Measurements from ENCODE around the gene DENND1B. TPM values are rescaled to one million over a fixed set of nuclear protein-coding genes. Genes with fewer than 3 reads are reported as not detected.
A peak's percentile ranks its signal among the peaks of the same experiment; 100 is the strongest.

The DENND1B gene
- polyA plus RNA-seq, 4 donors = 5.0 to 16.1 (median 10.2) TPM

- FAIRE-seq = no peak
- no peaks in the 10 kb centered on the region for H3K27me3 ChIP-seq (ENCODE audit: control insufficient read depth in 3 of 3, insufficient read depth in 3 of 3, low read length in 3 of 3)
- peaks cover 0 to 3% (median 2%) of the 10 kb centered on the region in 3 donors for H3K4me1 ChIP-seq (ENCODE audit: control insufficient read depth in 3 of 3, insufficient read depth in 2 of 3, low read depth in 1 of 3, low read length in 2 of 3)
- no peak overlapping the region for H3K27ac ChIP-seq (ENCODE audit: low read depth in 1 of 3, low read length in 2 of 3)
- H3K4me3 ChIP-seq (ENCODE audit: low read depth in 1 of 3, low read length in 3 of 3) = no peak overlapping the region
- H3K36me3 ChIP-seq (ENCODE audit: control insufficient read depth in 3 of 3, insufficient read depth in 2 of 3, low read depth in 1 of 3, low read length in 3 of 3) = no peaks in the 10 kb centered on the region
- peaks cover 0 to 10% of the 10 kb centered on the region in 2 donors for H3K9me3 ChIP-seq (ENCODE audit: control insufficient read depth in 2 of 2, insufficient read depth in 1 of 2, low read depth in 1 of 2, low read length in 1 of 2)
- no peak for DNase-seq
- WGBS, 3 donors = 88 to 95% (median 95%) methylated on average over 3 of the region's 3 CpGs
Observed at GRCh38 chr1:197788741-197789739, 13.8 kb upstream of the DENND1B start.

GRCh38 chr1:197787623-197788536, 12.6 kb upstream of the DENND1B start:
- Histone ChIP-seq H3K36me3 (ENCODE audit: control insufficient read depth in 3 of 3, insufficient read depth in 2 of 3, low read depth in 1 of 3, low read length in 3 of 3) (no peaks in the 10 kb centered on the region), H3K9me3 (ENCODE audit: control insufficient read depth in 2 of 2, insufficient read depth in 1 of 2, low read depth in 1 of 2, low read length in 1 of 2) (peaks cover 0 to 10% of the 10 kb centered on the region in 2 donors), H3K27ac (ENCODE audit: low read depth in 1 of 3, low read length in 2 of 3) (no peak overlapping the region), H3K27me3 (ENCODE audit: control insufficient read depth in 3 of 3, insufficient read depth in 3 of 3, low read length in 3 of 3) (no peaks in the 10 kb centered on the region), H3K4me3 (ENCODE audit: low read depth in 1 of 3, low read length in 3 of 3) (no peak overlapping the region), H3K4me1 (ENCODE audit: control insufficient read depth in 3 of 3, insufficient read depth in 2 of 3, low read depth in 1 of 3, low read length in 2 of 3) (peaks cover 2 to 6% (median 4%) of the 10 kb centered on the region in 3 donors)
- 89 to 92% (median 91%) methylated on average over 7 of the region's 7 CpGs for WGBS, 3 donors
- FAIRE-seq (no peak), DNase-seq (no peak)

- H3K4me1 ChIP-seq (ENCODE audit: control insufficient read depth in 3 of 3, insufficient read depth in 2 of 3, low read depth in 1 of 3, low read length in 2 of 3) = peaks cover 2 to 8% (median 4%) of the 10 kb centered on the region in 3 donors
- 90 to 97% (median 93%) methylated on average over 3 of the region's 3 CpGs for WGBS, 3 donors
- peaks cover 0 to 10% of the 10 kb centered on the region in 2 donors for H3K9me3 ChIP-seq (ENCODE audit: control insufficient read depth in 2 of 2, insufficient read depth in 1 of 2, low read depth in 1 of 2, low read length in 1 of 2)
- H3K4me3 ChIP-seq (ENCODE audit: low read depth in 1 of 3, low read length in 3 of 3) = no peak overlapping the region
- FAIRE-seq (no peak), DNase-seq (no peak)
- H3K27ac ChIP-seq (ENCODE audit: low read depth in 1 of 3, low read length in 2 of 3) = no peak overlapping the region
- no peaks in the 10 kb centered on the region for H3K36me3 ChIP-seq (ENCODE audit: control insufficient read depth in 3 of 3, insufficient read depth in 2 of 3, low read depth in 1 of 3, low read length in 3 of 3)
- H3K27me3 ChIP-seq (ENCODE audit: control insufficient read depth in 3 of 3, insufficient read depth in 3 of 3, low read length in 3 of 3) = no peaks in the 10 kb centered on the region
Observed at GRCh38 chr1:197787056-197787455, 11.8 kb upstream of the DENND1B start.

GRCh38 chr1:197786280-197786679, 11.0 kb upstream of the DENND1B start:
- no peaks in the 10 kb centered on the region for H3K27me3 ChIP-seq (ENCODE audit: control insufficient read depth in 3 of 3, insufficient read depth in 3 of 3, low read length in 3 of 3)
- no peak overlapping the region for H3K4me3 ChIP-seq (ENCODE audit: low read depth in 1 of 3, low read length in 3 of 3)
- DNase-seq = no peak
- peaks cover 2 to 11% (median 4%) of the 10 kb centered on the region in 3 donors for H3K4me1 ChIP-seq (ENCODE audit: control insufficient read depth in 3 of 3, insufficient read depth in 2 of 3, low read depth in 1 of 3, low read length in 2 of 3)
- H3K9me3 ChIP-seq (ENCODE audit: control insufficient read depth in 2 of 2, insufficient read depth in 1 of 2, low read depth in 1 of 2, low read length in 1 of 2) = peaks cover 0 to 10% of the 10 kb centered on the region in 2 donors
- no peak for FAIRE-seq
- 96 to 100% (median 98%) methylated on average over 1 of the region's 1 CpG for WGBS, 3 donors
- H3K36me3 ChIP-seq (ENCODE audit: control insufficient read depth in 3 of 3, insufficient read depth in 2 of 3, low read depth in 1 of 3, low read length in 3 of 3) = no peaks in the 10 kb centered on the region
- no peak overlapping the region for H3K27ac ChIP-seq (ENCODE audit: low read depth in 1 of 3, low read length in 2 of 3)

GRCh38 chr1:197783510-197783948, 8.2 kb upstream of the DENND1B start:
- 6 to 55% (median 29%) methylated on average over 1 of the region's 1 CpG for WGBS, 3 donors
- peaks cover 2 to 11% (median 4%) of the 10 kb centered on the region in 3 donors for H3K4me1 ChIP-seq (ENCODE audit: control insufficient read depth in 3 of 3, insufficient read depth in 2 of 3, low read depth in 1 of 3, low read length in 2 of 3)
- peak overlapping the region in 2 of 3 donors; percentile 55 to 68 for H3K27ac ChIP-seq (ENCODE audit: low read depth in 1 of 3, low read length in 2 of 3)
- no peaks in the 10 kb centered on the region for H3K27me3 ChIP-seq (ENCODE audit: control insufficient read depth in 3 of 3, insufficient read depth in 3 of 3, low read length in 3 of 3)
- no peaks in the 10 kb centered on the region for H3K36me3 ChIP-seq (ENCODE audit: control insufficient read depth in 3 of 3, insufficient read depth in 2 of 3, low read depth in 1 of 3, low read length in 3 of 3)
- H3K9me3 ChIP-seq (ENCODE audit: control insufficient read depth in 2 of 2, insufficient read depth in 1 of 2, low read depth in 1 of 2, low read length in 1 of 2) = no peaks in the 10 kb centered on the region
- peak; percentile 94 for FAIRE-seq
- H3K4me3 ChIP-seq (ENCODE audit: low read depth in 1 of 3, low read length in 3 of 3) = no peak overlapping the region
- DNase-seq = peak; percentile 78 to 90

- no peak overlapping the region for H3K4me3 ChIP-seq (ENCODE audit: low read depth in 1 of 3, low read length in 3 of 3)
- no peaks in the 10 kb centered on the region for H3K9me3 ChIP-seq (ENCODE audit: control insufficient read depth in 2 of 2, insufficient read depth in 1 of 2, low read depth in 1 of 2, low read length in 1 of 2)
- 28 to 46% (median 40%) methylated on average over 3 of the region's 3 CpGs for WGBS, 3 donors
- no peaks in the 10 kb centered on the region for H3K36me3 ChIP-seq (ENCODE audit: control insufficient read depth in 3 of 3, insufficient read depth in 2 of 3, low read depth in 1 of 3, low read length in 3 of 3)
- peak; percentile 50 to 82 for DNase-seq
- peak overlapping the region; percentile 46 to 68 (median 55) for H3K27ac ChIP-seq (ENCODE audit: low read depth in 1 of 3, low read length in 2 of 3)
- no peaks in the 10 kb centered on the region for H3K27me3 ChIP-seq (ENCODE audit: control insufficient read depth in 3 of 3, insufficient read depth in 3 of 3, low read length in 3 of 3)
- H3K4me1 ChIP-seq (ENCODE audit: control insufficient read depth in 3 of 3, insufficient read depth in 2 of 3, low read depth in 1 of 3, low read length in 2 of 3) = peaks cover 2 to 11% (median 4%) of the 10 kb centered on the region in 3 donors
- no peak for FAIRE-seq
Observed at GRCh38 chr1:197782722-197783360, 7.6 kb upstream of the DENND1B start.

- WGBS, 3 donors = 25 to 39% (median 28%) methylated on average over 2 of the region's 2 CpGs
- DNase-seq (peak; percentile 61 to 70), FAIRE-seq (no peak)
Observed at GRCh38 chr1:197781968-197782721, 6.9 kb upstream of the DENND1B start.

More at GRCh38 chr1:197781968-197782721, 6.9 kb upstream of the DENND1B start:
- Histone ChIP-seq H3K9me3 (ENCODE audit: control insufficient read depth in 2 of 2, insufficient read depth in 1 of 2, low read depth in 1 of 2, low read length in 1 of 2) (no peaks in the 10 kb centered on the region), H3K27me3 (ENCODE audit: control insufficient read depth in 3 of 3, insufficient read depth in 3 of 3, low read length in 3 of 3) (no peaks in the 10 kb centered on the region), H3K4me1 (ENCODE audit: control insufficient read depth in 3 of 3, insufficient read depth in 2 of 3, low read depth in 1 of 3, low read length in 2 of 3) (peaks cover 2 to 11% (median 4%) of the 10 kb centered on the region in 3 donors), H3K27ac (ENCODE audit: low read depth in 1 of 3, low read length in 2 of 3) (peak overlapping the region; percentile 46 to 68 (median 55)), H3K36me3 (ENCODE audit: control insufficient read depth in 3 of 3, insufficient read depth in 2 of 3, low read depth in 1 of 3, low read length in 3 of 3) (no peaks in the 10 kb centered on the region), H3K4me3 (ENCODE audit: low read depth in 1 of 3, low read length in 3 of 3) (no peak overlapping the region)

Data from small intestine (tissue), 7 donors.